Hematopoietic multipotent progenitor cell treated with erythropoietin and hydrocortisone succinate and interleukin-3 and kit ligand, for 8 days (in vitro differentiated cells): ENCODE measurements around the gene NTSR1.

Experiments used
- DNase-seq: peaks from one replicate; pipeline ENCODE4 v3.0.0-alpha.2; 2015

NTSR1 gene

DNA sequence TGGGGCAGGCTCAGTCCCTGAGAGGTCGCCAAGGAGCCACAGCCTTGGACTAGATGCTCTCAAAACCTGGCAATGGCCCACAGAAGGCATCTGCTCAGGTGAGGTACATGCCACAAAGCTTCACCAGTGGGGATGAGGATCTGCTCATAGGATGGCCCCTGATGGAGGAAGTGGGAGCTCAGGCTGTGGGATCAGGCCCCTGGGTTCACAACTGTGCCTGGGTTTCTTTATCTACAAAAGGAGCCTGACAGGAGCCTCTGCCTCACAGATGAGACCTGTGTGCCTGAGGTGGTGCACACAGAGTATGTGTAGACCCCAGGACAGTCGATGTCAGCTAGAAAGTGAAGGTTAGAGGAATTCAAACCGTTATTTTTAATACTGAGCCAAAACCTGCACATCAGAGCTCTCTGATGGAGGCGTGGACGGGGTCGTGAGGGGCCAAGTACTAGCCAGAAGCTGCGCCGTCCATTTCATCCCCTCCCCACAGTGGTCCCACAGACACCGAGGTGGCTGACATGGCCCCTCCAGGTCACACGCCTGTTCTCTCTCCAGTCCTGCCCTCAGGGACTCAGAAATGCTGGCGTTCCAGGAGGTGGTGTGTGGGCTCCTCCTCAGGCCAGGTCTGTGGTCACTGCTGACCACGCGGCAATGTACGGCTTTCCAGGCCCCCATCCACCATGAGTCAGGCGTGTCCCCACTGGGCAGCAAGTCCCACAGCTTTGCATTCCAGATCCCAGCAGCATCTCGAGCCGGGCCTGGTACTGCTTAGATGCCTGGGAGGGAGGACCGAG, 33.3 kb downstream of the NTSR1 start:
- DNase-seq = no peak

DNA sequence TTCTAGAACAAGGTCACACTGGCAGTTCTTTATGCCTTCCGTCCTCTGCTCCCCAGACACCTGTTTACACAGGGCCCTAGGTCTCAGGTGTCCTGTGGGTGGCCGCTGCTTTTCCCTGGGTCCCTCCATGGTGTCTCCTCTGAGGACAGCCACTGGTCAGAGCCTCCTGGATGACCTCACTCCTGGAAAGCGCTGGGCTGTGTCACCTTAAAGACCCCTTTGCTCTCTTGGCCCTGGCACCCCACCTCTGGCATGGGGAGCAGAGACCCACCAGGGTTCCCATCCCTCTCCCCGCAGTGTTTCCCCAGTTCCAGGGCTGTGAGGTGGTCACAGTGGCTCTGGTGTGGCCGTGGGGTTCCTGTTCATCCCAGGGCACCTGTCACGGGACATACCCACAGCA, 33.9 kb downstream of the NTSR1 start:
- no peak for DNase-seq

DNA sequence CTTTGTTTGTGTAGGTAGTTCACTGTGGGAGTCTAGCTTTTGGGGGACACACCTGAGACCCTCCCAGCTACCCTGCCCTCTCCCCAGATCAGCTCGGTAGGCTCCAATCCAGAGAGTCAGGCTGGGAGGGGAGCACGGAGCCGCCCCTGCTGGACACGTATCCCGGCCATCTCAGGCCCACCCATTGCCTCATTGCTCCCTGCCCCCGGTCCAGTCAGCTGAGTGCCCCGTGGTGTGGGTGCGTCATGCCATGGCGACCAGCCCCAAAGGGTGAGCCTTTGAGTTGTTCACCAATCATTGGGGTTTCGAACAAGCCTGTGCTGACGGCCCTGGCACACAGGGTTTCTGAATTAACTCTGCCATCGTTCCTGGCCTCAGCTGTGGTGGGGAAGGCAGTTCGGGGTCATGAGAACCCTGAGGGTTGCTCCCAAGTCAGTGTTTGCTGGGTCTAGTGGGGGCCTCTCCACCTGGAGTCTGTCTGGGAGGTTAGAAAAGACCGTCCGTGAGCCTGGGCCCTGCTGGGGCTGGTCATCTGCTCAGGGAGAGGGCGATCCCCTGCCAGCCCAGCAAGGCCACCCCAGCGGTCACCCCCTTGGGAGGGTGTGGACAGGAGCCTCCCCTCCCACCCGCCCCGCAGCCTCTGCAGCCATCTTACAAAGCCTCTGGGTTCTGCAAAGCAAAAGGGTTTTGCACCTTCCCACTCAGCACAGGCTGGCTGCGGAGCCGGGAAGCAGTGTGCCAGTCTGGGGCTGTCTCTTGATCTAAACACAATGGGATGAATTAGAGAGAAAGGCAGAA, 34.5 kb downstream of the NTSR1 start:
- no peak for DNase-seq

DNA sequence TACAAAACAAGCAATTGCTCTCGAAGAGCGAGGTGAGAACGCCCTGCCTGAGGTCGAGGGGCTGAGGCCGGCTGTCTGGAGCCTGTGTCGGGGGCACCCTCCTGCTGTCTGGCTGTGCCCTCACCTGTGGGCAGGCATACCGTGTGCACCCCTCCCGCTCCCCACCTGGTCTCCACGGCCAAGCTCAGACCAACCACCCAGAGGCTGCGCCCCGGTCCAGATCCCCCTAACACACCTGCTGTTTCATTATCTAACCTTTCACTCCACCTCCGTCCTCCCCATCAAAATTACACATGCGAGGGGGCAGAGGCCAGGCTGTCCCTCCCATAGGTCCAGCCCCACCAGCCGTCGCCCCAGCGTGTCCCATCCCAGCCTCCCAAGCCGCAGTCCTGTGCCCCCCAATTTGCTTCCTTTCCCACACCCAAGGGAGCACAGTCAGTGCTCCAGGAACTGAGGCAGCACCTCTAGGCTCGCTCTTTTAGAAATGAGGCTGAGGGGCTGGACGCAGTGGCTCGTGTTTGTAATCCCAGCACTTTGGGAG, 35.2 kb downstream of the NTSR1 start:
- no peak for DNase-seq

DNA sequence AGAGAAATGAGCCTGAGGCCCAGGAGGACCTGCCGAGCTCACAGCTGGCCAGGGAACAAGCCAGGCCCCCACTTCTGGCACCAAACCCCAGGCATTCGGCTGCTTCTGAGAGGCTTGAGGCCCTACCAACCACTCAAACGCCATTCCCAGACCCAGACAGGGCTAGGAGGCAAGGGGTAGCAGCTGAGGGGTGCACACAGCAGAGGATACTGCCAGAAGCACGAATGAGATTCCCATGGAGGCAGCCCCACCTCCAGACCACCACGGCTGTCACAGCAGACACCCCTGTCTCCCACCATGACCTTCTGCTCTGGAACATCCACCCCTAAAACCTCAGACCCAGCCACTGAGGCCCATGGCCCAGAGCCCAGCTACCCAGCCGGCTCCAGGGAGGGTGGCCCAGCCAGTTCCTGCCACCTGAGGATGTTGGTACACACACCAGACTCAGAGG, 36.1 kb downstream of the NTSR1 start:
- no peak for DNase-seq

DNA sequence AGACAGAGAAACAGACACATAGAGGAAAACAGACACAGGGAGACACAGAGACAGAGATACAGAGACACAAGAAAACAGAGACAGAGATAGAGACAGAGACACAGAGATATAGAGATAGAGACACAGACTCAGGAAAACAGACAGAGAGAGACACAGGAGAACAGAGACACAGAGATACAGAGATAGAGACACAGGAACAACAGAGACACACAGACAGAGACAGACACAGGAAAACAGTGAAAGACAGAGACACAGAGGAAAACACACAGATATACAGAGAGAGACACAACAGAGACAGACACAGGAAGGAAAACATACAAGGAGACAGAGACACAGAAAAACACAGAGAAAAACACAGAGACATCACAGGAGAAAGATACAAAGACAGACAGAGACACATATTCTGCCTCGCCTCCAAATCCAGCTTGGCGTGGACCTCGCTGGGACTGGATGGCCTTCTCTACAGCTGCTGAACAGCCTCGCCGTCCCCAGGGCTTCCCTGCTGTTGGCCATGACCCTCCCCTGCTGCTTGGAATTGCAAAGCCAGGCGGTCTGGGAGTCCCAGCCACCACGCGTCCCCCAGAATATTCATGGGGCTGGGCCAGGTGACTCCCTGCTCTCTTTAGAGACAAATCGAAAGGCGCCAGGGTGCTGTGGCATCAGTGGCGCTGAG, 36.8 kb downstream of the NTSR1 start:
- DNase-seq = no peak

DNA sequence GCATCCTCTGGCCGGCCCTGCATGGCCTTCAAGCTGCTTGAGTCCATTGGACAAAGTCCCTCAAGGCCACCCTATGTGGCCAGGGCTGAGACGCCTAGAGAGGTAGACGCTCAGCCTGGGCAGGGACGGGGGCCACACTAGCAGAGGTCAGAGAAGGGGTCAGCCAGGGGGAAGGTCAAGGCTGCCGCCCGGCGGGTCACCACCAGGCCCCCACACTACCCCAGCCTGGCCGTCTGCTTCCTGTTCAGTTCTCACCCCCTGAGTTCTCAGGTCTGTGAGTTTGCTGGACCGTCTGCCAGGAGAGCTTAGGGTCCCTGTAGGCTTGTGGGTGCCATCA, 37.3 kb downstream of the NTSR1 start:
- no peak for DNase-seq

DNA sequence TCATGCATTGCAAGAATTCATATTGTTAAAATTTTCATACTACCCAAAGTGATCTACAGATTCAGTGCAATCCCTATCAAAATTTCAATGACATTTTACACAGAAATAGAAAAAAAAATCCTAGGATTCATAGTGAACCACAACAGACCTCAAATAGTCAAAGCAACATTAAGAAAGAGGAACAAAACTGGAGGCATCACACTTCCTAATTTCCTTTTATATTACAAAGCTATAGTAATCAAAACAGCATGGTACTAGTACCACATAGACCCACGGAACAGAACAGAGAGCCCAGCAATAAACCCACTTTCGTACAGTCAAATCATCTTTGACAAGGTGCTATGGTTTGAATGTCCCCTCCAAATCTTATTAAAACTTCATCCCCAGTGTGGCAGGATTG, 39.7 kb downstream of the NTSR1 start:
- no peak for DNase-seq

DNA sequence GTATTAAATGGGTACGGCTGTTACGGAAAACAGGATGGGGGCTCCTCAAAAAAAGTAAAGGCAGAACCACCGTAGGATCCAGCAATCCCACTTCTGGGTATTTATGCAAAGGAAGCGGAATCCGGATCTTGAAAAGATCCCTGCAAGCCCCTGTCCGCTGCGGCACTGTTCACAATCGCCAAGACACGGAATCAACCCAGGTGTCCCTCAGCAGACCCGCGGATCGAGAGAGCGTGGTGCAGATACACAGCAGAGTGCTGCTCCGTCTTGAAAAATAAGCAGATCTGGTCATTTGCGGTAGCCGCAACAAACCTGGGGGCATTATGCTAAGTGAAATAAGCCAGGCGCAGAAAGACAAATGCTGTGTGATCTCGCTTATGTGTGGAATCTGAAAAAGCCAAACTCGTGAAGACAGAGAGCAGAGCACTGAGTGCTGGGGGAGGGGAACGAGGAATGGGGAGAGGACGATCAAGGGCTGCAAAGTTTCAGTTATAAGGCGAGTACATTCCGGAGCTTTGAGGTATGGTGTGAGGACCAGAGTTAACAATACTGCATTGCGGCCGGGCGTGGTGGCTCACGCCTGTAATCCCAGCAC, 41.3 kb downstream of the NTSR1 start:
- DNase-seq = no peak

DNA sequence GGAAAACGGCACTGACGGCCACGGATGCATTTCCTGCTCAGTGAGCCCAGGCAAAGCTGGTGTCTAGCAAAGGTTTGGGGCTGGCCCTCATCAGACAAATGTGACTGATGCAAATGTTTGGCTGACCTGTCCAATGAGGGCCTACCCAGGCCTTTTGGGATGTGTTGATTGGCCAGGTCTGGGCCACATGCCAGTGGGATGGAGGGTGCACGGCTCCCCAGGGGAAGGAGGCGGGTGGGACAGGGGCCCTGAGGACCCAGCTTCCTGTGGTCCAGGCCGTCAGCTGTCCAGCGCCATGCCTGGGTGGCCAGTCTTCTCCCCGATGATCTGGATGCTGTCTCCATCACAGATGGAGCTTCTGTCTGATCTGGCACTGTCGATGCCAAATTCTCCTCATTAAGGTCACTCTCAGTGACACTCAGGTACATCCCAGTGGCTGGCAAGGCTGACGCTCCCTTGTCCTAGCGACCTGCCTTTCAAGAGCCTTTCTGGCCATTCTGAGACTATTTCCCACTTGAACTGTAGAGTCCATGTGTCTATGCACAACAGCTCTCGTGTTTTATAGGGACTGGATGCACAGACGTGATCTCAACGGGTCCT, 43.0 kb downstream of the NTSR1 start:
- no peak for DNase-seq

DNA sequence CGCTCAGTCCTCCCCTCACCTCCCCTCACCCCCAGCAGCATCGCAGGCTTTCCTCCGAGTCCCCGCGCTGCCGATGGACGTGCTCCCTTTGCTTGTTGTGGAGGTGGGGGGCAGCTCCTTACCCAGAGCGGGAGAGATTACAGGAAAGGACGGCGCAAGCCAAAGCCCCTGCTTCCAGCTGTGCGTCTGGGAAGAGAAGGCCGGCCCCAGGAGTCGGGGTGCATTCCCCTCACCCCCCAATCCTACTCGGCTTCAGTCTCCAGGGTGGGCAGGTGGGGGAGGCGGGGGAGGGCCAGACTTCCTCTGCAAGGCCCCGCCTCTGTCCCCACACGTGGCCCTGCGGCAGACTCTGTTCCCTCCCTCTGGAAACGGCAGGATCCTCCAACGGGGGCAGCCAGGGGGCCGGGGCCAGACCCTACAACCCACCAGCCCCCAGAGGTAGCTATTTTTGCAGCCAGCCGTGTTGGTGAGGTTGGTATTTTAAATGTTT, 43.6 kb downstream of the NTSR1 start:
- no peak for DNase-seq

DNA sequence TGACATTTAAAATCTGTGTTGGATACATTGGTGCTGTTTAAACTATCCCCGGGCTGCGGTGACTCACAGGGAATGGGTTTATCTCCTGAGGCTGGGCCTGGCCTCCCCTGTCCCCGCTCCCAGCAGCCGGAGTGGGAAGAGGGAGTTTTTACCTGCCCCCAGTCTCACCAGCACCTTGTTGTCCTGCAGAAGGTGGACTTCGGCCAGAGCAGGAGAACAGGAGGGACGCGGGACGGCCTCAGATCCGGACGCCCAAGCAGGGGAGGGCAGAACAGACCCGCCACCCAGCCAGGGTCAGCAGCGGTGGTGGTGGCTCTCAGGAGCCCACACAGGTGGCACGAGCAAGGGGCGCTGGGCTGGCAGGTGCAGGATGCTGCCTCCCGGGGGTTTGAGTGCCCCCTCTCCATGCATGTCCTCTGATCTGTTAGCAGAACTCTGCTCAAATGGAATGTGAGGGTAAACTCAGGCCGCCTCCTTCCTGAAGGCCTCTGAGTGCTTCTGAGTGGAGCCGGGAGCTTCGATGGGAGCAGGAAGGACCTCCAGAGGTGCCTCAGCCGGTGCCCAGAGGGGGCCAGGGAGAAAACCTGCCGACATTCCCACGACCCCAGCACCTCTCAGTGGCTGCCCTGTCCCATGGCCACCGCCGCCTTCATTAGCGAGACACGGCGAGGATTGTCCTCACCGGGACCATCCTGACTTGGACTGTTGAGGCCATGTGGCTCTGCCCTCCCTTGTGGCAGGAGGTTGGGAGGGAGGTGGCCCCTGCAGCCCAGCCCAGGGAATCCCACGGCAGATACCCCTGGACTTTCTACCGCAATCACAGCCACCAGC, 44.2 kb downstream of the NTSR1 start:
- DNase-seq = no peak

DNA sequence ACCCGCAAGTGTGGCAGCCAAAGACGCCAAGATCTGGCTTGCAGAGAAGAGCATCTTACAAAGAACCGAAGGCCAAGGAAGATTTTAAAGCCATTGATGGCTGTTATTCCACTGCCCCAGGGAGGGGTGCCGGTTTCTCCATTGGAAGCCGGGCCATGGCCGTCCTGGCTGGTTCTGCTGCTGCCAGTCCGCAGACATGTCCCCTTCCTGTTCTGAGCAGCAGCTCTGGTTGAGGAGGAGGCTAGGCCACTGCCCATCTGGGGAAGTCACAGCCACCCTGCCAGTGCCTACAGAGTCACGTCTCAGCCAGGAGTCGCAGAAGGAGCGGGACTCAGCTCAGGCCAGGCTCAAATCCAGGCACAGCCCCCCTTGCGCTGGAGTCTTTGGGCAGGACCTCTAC, 45.0 kb downstream of the NTSR1 start:
- no peak for DNase-seq

DNA sequence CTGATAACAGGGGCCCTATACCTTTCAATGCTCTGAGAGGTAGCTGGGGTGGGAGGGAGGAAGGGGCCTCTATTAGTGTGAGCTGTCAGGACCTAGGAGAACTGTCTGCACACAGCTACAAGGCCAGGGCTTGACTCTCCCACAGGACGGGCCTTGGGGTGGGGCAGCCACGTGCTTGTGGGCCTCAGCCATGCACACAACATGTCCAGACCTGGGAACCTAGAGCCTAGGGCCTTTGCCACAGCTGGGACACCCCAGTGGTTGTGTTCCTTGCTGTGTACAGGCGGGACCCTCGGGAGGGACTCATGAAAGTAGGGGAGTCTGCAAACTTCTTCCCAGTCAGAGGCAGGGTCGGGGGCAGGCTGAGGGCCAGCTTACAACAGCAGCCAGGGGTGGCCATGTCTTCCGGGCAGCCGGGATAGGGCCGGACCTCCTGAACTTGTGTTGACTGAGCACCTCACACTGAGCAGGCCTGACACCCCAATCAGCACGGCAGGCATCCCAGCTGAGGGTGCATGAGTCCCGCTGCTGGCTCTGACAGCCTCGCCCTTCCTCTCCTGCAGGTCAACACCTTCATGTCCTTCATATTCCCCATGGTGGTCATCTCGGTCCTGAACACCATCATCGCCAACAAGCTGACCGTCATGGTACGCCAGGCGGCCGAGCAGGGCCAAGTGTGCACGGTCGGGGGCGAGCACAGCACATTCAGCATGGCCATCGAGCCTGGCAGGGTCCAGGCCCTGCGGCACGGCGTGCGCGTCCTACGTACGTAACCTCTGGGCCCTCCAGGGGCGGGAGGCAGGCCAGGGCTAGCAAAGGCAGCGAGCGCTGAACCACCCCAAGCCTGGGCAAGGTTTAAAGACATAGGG, 45.7 kb downstream of the NTSR1 start:
- no peak for DNase-seq

DNA sequence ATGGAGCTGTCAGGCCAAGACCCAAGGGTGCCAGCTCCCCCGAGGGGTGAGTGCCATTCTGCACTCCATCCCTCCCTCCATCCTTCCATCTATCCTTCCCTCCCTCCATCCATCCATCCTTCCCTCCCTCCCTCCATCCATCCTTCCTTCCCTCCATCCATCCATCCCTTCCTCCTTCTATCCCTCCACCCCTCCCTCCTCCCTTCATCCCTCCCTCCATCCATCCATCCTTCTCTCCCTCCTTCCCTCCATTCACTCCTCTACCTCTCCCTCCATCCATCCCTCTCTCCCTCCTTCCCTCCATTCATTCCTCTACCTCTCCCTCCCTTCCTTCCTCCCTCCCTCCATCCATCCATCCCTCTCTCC, 46.3 kb downstream of the NTSR1 start:
- no peak for DNase-seq

DNA sequence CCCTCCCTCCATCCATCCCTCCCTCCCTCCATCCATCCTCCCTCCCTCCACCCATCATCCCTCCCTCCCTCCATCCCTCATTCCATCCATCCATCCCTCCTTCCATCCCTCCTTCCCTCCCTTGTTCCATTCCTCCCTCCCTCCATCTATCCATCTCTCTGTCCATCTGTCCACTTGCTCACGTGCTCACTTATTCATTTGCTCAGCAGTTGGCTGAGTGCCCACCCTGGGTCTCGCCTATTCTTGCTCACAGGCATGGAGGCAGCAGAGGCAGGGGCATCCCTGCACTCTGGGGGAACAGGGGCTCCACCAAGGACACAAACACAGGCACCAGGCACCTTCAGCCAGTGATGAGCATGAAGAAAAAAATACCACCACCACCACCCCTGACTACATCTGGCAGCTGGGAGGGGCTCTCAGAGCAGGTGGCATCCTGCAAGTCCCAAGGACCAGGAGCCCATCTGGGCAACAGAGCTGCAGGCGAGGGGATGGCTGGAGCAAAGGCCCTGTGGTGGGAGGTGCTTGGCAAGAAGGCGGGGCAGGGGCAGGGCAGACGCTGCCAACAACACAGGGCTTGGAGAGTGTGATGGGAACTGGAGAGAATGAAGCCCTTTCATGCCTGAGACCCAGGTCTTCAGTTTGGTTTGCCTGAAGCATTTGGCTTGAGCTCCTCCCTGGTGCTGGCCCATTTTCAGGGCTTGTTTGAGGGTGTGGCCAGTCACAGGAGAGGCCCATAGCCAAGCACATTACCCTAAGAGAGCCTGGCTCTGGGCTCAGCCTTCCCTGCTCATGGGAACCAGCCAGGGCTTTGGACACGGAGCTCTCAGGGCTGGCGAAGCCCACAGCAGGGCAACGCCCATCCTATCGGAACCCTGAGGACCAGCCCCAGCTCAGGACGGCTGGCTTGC, 47.4 kb downstream of the NTSR1 start:
- no peak for DNase-seq

DNA sequence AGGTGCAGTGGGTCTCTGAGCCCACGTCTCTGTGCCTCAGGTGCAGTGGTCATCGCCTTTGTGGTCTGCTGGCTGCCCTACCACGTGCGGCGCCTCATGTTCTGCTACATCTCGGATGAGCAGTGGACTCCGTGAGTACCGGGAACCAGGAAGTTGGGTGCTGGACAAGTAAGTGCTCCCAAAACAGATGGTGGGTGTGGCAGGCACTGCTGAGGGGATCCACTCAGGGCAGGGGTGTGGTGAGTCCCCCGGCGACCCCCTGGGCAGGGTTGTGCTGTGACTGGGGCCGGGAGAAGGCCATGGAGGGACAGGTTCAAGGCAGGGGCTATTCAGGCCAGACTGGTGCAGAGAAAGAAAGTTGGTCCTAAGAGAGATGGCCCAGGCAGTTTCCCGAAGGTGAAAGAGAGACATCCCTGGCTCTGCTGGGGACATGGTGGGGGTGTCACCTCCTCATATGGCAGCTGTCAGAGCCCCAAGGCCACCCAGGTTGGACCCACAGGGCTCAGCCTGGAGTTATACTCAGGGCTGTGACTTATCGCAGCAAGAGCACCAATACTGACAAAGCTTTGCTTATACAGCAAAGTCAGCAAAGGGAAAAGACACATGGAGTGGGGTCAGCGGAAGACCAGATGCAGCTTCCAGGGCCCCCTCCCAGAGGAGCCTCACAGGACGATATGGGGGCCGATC, 49.7 kb downstream of the NTSR1 start:
- no peak for DNase-seq

DNA sequence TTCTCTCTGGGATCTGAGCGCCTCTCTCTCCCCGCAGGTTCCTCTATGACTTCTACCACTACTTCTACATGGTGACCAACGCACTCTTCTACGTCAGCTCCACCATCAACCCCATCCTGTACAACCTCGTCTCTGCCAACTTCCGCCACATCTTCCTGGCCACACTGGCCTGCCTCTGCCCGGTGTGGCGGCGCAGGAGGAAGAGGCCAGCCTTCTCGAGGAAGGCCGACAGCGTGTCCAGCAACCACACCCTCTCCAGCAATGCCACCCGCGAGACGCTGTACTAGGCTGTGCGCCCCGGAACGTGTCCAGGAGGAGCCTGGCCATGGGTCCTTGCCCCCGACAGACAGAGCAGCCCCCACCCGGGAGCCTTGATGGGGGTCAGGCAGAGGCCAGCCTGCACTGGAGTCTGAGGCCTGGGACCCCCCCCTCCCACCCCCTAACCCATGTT, 51.4 kb downstream of the NTSR1 start:
- DNase-seq = no peak

DNA sequence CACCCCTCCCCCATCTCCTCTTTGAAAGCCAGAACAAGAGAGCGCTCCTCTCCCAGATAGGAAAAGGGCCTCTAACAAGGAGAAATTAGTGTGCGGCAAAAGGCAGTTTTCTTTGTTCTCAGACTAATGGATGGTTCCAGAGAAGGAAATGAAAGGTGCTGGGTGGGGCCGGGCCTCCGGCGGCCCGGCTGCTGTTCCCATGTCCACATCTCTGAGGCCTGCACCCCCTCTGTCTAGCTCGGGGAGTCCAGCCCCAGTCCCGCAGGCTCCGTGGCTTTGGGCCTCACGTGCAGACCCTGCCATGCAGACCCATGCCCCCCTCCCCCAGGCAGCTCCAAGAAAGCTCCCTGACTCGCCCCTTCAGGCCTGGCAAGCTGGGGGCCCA, 51.8 kb downstream of the NTSR1 start:
- no peak for DNase-seq
